Progenitor cell of endocrine pancreas (in vitro differentiated cells): ENCODE data around the gene CDK14. TPM values are rescaled to one million over a fixed set of nuclear protein-coding genes. Genes with fewer than 3 reads are reported as not detected.

Experiments used
- DNase-seq: peaks from one replicate; pipeline ENCODE4 v3.0.0; 2021; ENCODE audit warnings: low spot score; ENCODE audit not compliant: unreplicated experiment
- H3K27ac Mint-ChIP-seq: 2 replicates; pipeline ENCODE4 v1.8.0; 2021; ENCODE audit warnings: mild to moderate bottlenecking, moderate library complexity, mixed read lengths
- H3K27me3 Mint-ChIP-seq: 2 replicates; pipeline ENCODE4 v1.8.0; 2021; ENCODE audit warnings: mixed read lengths
- H3K36me3 Mint-ChIP-seq: 2 replicates; pipeline ENCODE4 v1.8.0; 2022; ENCODE audit warnings: mixed read lengths; ENCODE audit not compliant: insufficient read depth
- H3K4me1 Mint-ChIP-seq: 2 replicates; pipeline ENCODE4 v1.8.0; 2021; ENCODE audit warnings: low read depth, mixed read lengths
- H3K4me3 Mint-ChIP-seq: 2 replicates; pipeline ENCODE4 v1.8.0; 2021; ENCODE audit warnings: low read depth, mild to moderate bottlenecking, moderate library complexity, mixed read lengths
- H3K9me3 Mint-ChIP-seq: 2 replicates; pipeline ENCODE4 v1.8.0; 2021; ENCODE audit warnings: low read depth, mixed read lengths
- CTCF ChIP-seq: fragments of 200-600 bp; sonication (generic); IDR thresholded peaks from one replicate; pipeline ENCODE4 v1.5.0; 2021; ENCODE audit warnings: antibody characterized with exemption, mild to moderate bottlenecking; ENCODE audit not compliant: unreplicated experiment
- total RNA-seq: library from RNA; stranded (reverse); gene quantifications from 2 replicates; pipeline ENCODE4 v1.2.1, GENCODE V29; 2021

CDK14 gene
- total RNA-seq, 1 donor from 2014 or later: 117 TPM

GRCh38 chr7:90824386-90825307, 228.5 kb downstream of the CDK14 start:
- peaks cover 26% of the 10 kb centered on the region for H3K36me3 Mint-ChIP-seq
- TF ChIP-seq CTCF: no peak
- H3K27me3 Mint-ChIP-seq: no peaks in the 10 kb centered on the region
- peaks cover 21% of the 10 kb centered on the region for H3K9me3 Mint-ChIP-seq
- DNase-seq: no peak
- no peak overlapping the region for H3K4me3 Mint-ChIP-seq
- H3K4me1 Mint-ChIP-seq: peaks cover 1% of the 10 kb centered on the region
- H3K27ac Mint-ChIP-seq: no peak overlapping the region

- TF ChIP-seq CTCF: no peak
- Mint-ChIP-seq H3K27me3 (no peaks in the 10 kb centered on the region), H3K36me3 (peaks cover 30% of the 10 kb centered on the region)
Measured at GRCh38 chr7:90825779-90826178, 229.7 kb downstream of the CDK14 start.

GRCh38 chr7:90828601-90829000, 232.5 kb downstream of the CDK14 start:
- H3K4me1 Mint-ChIP-seq: peaks cover 4% of the 10 kb centered on the region
- no peak overlapping the region for H3K4me3 Mint-ChIP-seq
- H3K9me3 Mint-ChIP-seq: peaks cover 26% of the 10 kb centered on the region
- peaks cover 32% of the 10 kb centered on the region for H3K36me3 Mint-ChIP-seq
- H3K27me3 Mint-ChIP-seq: no peaks in the 10 kb centered on the region
- DNase-seq: no peak
- no peak for TF ChIP-seq CTCF
- no peak overlapping the region for H3K27ac Mint-ChIP-seq

More at GRCh38 chr7:90825779-90826178, 229.7 kb downstream of the CDK14 start:
- H3K4me3 Mint-ChIP-seq: no peak overlapping the region
- DNase-seq: no peak
- H3K9me3 Mint-ChIP-seq: peaks cover 23% of the 10 kb centered on the region
- peaks cover 1% of the 10 kb centered on the region for H3K4me1 Mint-ChIP-seq
- H3K27ac Mint-ChIP-seq: no peak overlapping the region

GRCh38 chr7:90830308-90830707, 234.2 kb downstream of the CDK14 start:
- no peaks in the 10 kb centered on the region for H3K27me3 Mint-ChIP-seq
- H3K4me3 Mint-ChIP-seq: no peak overlapping the region
- peaks cover 11% of the 10 kb centered on the region for H3K4me1 Mint-ChIP-seq
- no peak overlapping the region for H3K27ac Mint-ChIP-seq
- peaks cover 34% of the 10 kb centered on the region for H3K36me3 Mint-ChIP-seq
- no peak for DNase-seq
- peaks cover 31% of the 10 kb centered on the region for H3K9me3 Mint-ChIP-seq
- no peak for TF ChIP-seq CTCF

- no peak for DNase-seq
- peaks cover 37% of the 10 kb centered on the region for H3K36me3 Mint-ChIP-seq
- H3K4me3 Mint-ChIP-seq: no peak overlapping the region
- H3K27ac Mint-ChIP-seq: no peak overlapping the region
- H3K27me3 Mint-ChIP-seq: no peaks in the 10 kb centered on the region
- peaks cover 28% of the 10 kb centered on the region for H3K9me3 Mint-ChIP-seq
- no peak for TF ChIP-seq CTCF
- H3K4me1 Mint-ChIP-seq: peaks cover 11% of the 10 kb centered on the region
Measured at GRCh38 chr7:90832726-90833125, 236.6 kb downstream of the CDK14 start.
